Measurements from ENCODE around the gene SEPTIN6.
A peak's percentile ranks its signal among the peaks of the same experiment; 100 is the strongest.

Gene SEPTIN6

DNA sequence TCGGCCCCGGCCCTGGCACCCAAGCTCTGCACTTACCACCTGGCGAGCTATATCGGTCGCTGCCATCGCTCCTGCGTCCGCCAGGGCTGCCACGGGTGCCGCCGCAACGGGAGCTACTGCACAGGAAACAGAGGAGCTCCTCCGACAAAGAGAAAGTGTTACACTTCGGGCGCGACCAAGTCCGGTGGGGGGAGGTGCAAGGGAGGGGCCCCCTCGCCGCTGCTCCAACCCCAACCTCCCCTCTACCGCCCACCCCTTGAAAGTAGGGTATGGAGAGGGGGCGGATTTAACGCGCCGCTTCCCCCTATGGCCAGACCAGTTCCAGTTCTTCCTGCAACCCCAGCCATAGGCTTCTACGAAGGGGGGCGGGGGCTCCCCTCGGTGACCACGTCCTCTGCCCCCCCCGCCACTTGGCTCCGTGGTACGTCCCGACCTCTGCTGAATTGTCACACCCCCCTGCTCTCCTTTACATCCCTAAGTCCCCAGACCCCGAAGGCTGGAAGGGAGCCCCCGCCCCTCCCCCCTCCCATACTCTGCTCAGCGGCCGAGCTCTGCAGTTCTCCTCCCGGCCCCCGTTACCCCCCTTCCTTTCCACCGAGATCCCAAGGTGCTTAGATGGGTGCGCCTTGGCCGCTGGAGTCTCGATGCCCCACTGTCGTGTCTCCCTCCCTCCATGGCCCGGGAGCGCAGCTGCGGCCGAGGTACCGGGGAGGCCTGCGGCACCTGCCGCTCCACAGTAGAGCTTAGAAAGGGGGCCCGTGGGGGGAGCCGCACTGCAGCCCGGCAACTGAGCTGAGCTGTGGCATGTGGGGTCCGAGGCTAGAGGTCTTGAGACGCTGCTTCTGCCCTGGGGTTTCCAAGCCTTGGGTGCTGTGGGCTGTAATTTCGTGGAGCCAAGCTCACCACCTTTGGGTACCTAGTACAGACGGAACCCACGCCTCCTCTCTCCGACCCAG lies at the start of gene SEPTIN6:
TSS of gene SEPTIN6 (minus strand) at position 129 of the 956 bp plus-strand sequence. CDS start at position 66, 63 bp downstream.
- peak; percentile 82 for DNase-seq (ENCODE audit: low spot score)

DNA sequence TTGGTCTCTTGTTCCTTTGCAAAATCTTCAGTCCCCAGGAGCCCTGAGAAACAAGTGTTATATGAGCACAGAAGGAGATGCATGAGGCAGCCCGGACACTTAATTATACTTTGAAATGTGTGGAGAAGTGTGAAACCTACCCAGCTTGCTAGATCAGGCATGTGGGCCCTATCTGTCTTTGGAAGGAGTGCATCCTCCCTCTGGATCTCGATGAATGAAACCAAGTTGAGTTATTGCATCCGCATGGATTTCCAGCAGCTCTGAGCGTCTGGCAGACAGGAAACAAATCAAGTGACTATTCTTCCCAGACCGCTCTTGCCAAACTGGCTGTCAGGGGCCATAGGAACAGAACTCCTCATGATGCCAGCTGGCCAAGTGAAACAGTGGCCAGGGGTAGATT lies 45.8 kb upstream of the SEPTIN6 start:
- DNase-seq (ENCODE audit: low spot score), result no peak

DNA sequence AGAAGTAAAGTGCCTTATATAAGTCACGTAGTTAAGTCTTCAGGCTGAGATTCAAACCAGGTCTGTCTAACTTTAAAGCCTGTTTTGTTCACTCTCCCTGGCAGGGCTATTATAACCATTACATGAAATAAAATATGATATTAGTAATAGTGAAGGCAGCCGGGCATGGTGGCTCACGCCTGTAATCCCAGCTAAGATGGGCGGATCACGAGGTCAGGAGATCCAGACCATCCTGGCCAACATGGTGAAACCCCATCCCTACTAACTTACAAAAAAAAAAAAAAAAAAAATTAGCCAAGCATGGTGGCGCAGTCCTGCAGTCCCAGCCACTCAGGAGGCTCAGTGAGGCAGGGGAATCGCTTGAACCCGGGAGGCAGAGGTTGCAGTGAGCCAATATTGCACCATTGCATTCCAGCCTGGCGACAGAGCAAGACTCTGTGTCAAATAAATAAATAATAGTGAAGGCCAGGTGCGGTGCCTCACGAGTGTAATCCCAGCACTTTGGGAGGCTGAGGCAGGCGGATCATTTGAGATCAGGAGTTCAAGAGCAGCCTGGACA lies 43.3 kb upstream of the SEPTIN6 start:
- no peak for DNase-seq (ENCODE audit: low spot score)

DNA sequence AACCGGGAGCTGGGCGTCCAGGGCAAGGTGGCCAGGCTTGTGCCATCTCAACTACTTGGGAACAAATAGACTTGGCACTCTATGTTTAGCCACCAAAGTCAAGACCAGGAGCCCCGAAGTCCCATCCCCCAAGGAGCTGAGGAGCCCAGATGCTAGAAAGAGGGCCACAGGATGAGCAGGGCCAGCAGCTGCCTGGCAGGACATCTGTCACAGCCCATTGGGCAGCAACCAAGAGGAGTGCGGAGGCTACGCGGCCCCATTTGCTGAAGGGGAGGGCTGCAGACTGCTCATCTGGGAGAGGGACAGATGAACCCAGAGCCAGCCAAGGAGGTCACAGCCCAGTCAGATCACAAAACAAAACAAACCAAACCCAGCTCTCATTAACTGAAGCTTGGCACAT lies 42.5 kb upstream of the SEPTIN6 start:
- no peak for DNase-seq (ENCODE audit: low spot score)

DNA sequence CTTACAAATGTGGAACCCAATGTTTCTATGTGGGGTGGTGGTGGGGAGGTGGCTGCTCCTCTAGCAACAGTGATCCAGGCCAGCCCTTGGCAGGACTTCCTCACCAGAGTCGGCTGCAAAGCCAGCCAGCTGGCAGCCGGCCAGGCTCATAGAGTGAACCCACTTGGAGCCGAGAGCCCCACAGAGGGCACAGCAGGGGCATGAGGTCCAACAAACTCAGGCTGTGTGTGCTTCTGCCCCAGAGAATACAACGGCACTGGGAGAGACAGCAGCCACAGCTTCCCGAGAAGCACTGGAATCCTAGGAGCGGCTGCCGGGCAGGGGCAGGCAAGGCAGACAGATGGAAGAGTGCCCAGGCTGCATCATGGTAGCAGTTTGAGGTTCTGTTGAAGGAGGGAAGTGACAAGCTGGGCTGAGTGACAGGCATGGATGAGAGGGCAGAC lies 42.0 kb upstream of the SEPTIN6 start:
- DNase-seq (ENCODE audit: low spot score), result no peak

DNA sequence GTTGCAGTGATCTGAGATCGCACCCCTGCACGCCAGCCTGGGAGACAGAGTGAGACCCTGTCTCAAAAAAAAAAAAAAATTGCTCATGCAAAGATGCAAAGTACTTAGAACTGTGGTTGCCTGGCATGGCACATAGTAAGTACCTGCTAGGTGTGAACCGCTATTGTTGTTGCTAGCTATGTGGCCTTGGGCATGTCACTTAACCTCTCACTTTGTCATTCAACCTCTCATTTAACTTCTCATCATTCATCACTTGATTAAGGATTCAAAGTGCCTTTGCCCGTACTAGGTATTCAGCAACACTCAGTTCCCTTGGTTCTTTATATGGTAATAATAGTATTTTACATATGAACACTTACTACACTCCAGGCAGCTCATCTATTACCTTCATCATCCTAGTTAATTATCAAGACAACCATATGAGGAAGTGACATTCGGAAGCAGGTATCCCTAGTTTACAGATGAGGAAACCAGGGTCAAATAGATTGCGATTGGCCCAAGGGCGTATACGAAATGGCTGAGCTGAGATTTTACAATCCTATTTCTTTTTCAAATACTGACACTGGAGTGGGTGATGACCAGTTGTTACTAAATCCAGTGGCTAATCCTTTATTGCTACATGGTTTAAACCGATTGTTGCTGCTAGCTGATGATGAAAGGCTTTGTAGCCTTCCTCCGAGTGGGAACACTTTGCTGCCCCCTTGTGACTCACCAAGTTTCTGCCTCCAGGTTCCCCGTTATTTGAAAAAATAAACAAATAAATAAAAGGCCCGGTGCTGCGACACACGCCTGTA lies 36.6 kb upstream of the SEPTIN6 start:
- DNase-seq (ENCODE audit: low spot score), result peak; percentile 70

DNA sequence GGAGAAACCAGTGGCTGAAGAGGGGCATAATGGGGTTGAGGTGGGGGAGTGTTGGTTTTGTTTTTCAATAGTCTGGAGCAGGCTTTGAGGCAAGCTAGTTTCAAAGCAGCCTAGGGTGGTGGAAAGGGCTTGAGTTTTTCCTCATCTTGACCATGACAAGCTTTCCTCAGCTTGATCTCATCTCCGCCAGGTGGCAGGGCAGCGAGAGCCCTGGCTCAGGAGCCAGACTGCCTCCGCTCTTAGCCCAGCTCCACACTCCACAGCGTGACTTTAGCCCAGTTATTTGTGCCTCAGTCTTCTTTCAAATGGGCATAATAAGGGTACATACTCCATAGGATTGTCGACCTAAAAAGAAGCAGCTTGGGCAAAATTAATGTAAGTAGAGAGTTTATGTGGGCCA lies 35.5 kb upstream of the SEPTIN6 start:
- no peak for DNase-seq (ENCODE audit: low spot score)

DNA sequence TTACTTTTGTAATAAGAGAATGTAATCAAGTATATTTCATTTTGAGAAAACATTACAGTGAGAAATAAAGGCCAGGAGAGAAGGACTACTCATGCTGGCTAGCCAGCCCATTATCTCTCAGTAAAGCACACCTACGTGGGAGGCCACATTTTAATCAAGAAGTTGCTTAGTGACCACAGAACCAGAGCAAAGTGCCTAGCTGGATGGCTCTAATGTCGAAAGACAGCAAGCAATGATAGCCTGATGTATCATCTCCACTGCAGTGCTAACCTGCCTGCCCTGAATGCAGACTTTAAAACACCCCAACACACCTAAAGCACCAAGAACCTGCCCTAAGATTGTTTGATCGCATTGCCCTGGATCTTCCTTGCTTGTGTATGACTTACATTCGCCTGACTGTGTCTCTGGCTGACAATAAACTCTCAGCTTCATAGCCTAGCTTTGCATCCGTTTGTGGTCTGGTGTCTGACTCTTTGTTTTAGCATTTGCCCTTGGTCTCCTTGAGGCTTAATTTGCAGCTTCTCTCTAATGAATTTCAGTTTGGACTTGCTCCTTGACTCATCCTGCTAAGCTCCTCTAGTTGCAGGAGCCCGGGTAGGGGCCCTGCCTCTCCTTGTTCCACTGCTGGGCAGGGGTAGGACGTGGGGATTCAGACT lies 34.1 kb upstream of the SEPTIN6 start:
- peak; percentile 35 for DNase-seq (ENCODE audit: low spot score)

DNA sequence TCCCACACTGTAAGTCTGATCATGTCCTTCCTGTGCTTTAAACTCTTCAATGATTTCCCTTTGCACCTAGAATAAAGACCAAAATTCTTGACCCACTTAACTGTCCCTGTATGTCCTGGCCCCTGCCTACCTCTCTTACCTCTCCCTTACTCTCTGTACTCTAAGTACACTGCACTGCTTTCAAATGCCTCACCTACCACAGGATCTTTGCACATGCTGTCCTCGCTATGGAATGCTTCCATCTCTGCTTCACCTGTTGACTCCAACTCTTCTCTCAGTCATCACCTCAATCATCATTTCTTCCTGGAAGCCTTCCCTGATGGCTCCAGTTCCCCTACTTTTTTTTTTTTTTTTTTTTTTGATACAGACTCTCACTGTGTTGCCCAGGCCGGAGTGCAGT lies 29.0 kb upstream of the SEPTIN6 start:
- DNase-seq (ENCODE audit: low spot score), result no peak

DNA sequence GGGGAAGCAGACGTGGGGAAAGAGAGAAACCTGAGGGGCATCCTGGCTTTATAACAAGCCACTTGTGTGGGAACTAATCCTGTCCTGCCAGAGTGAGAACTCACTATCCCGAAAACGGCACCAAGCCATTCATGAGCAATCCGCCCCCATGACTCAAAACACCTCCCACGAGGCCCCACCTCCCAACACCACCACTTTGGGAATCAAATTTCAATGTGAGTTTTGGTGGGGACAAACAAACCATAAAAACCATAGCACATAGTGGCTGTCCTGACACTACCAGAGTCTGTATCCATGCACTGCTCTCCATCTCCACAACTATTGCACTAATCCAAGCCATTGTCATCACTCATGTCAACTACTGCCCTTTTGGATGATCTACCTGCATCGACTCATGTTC lies 28.5 kb upstream of the SEPTIN6 start:
- DNase-seq (ENCODE audit: low spot score), result no peak

DNA sequence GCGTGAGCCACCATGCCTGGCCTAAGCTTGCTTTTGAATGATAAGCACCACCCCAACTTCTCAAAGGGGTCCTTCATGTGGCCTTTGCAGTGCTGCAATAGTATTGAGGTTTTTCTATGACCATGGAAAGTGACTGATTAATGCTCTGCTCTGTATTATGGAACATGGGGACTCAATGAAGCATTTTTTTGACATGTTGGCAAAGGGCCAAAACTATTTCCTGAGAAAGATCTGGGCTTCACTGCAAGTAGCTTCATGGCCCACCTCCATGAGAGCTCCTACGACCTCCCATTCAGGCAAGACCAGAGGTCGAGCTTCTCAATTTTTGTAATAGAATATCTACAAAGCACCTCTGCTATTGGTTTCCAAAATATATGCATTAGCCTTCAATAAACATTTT lies 16.7 kb upstream of the SEPTIN6 start:
- no peak for DNase-seq (ENCODE audit: low spot score)

DNA sequence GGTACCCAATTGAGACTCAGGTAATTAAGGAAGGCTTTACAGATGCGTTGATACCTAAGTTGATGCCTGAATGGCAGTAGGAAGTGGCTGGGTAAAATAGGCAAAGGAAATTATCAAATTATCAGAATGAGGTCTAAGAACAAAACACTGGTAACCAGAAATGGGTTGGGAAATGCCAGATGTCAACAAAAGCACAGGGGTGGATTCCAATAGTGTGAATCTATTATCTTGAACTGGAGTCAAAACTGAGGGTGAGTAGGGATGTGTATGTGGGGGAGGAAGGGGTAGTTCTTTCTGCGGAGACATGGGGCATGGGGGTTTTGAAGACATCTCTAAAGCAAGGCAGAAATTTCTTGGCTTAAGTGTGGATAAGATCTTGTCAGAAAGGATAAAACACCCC lies 16.0 kb upstream of the SEPTIN6 start:
- no peak for DNase-seq (ENCODE audit: low spot score)

DNA sequence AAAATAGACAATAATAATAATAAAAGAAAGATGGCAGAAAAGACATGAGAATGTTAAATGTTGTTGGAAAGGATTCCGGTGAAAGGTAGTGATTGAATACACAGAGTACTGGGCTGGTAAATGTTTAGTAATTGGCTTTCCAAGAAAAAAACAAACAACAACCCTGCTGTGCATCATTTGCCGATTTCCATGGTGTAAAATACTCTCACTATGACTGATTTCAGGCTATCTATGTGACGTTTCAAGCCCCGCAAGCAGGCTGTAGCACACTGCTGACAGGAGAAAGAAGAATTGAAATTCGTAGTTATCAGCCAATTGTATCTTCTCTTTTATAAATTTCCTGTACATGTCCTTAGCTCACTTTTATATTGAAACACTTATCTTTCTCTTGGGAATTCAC lies 13.6 kb upstream of the SEPTIN6 start:
- no peak for DNase-seq (ENCODE audit: low spot score)

DNA sequence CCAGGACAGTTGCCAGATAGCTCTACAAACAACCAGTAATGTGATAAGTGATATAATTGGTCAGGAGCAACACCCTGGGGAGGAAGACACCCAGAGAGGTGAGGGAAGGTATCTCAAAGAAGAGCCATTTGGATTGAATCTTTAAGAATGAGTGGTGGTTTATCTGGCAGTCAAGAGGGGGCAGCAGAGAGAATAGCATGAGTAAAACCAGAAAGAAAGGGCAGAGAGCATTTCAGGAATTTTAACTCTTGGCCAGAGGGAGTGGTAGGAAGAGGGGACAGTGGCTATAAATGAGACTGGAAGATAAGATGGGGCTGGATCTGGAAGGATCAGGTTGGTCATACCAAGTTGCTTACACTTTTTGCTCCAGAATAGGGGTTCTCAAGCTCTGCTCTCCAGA lies 5.9 kb upstream of the SEPTIN6 start:
- DNase-seq (ENCODE audit: low spot score), result peak; percentile 48

DNA sequence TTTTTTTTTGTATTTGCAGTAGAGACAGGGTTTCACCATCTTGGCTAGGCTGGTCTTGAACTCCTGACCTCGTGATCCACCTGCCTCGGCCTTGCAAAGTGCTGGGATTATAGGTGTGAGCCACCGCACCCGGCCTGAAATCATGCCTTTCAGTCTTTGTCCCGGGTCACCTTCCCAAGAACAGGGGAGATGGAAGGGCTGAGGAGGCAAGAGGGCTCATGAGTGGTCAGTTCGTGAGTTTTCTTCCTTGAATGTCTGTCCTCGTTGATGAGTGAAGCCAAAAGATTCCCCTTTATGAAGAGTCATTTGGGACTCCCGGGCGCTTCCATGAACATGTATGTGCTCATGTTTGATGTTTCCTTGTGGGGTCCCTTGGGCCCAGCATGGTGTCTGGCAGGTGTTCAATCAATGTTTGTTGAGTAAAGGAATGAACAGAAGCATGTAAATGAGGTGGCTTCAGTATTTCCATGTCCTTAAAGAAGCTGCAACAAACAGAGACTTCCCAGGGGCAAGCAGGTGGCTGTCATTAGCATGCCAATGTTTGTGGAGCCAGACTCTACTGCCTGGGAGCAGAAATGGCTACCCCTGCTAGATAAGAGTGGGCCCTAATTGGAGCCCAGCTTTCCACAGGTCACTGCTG lies 3.4 kb upstream of the SEPTIN6 start:
- DNase-seq (ENCODE audit: low spot score), result no peak

DNA sequence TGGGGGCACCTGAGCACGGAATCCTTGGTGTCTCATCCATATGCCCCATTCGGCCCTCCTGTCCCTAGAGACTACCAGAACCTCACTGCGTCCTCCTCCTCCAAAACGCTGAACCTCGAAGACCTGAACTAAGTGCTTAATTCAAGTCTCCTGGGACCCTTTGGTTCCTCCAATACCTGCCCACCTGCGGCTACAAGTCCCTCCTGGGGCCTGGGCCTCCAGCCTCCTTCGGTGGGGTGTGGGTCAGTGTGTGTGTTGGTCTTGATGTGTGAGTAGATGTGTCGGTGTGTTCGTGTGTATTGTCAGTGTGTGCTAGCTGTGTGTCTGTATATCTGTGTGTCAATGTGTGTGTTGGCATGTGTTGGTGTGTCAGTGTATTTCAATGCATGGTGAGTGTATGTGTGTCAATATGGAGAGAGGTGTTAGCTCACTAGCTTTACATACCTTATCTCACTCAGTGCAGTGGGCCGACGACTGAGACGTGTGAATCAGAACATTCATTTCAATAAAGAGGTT lies 2.6 kb upstream of the SEPTIN6 start:
- DNase-seq (ENCODE audit: low spot score), result no peak

DNA sequence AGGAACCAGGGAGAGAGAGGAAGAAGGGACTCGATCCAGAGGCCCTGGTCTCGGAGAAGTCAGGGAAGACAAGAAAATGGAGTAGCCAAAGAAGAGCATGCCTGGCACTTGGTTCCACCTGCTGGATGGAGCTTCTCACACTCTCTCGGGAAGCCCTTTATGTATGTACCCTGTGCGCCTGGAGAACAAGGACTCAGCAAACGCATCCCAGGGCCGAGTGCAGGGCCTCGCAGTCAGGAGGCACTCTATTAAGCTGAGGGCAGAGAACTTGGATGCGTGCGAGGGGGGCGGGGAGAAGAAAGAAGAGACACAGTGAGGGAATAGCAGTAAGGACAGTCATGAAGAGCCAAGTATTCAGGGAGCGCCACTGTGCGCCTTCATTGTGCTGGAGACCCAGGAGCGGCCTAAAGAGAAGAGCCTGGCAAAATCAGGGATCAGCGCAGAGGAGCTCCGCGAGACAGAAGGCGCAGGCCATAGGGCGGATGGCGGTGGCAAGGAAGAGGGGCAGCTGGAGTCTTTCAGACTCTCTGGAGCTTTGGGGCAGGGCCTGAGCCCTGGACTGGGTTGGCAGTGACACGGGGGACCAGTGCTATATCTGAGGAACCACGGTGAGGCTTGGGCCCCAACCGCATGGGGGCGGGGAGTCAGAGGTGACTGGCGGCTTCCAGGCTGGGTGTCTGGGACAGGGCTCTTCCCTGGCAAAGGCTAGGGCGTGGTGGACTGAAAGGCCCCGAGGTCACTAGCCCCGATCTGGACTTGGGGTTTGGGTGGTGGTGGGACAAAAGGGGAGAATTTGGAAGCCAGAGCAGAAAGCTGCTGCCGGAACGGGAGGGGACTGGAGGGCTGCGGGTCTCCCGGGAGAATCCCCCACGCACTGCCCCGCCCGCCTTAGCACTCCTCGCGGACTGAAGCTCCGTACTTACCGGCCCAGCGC lies 1.9 kb upstream of the SEPTIN6 start:
- no peak for DNase-seq (ENCODE audit: low spot score)

DNA sequence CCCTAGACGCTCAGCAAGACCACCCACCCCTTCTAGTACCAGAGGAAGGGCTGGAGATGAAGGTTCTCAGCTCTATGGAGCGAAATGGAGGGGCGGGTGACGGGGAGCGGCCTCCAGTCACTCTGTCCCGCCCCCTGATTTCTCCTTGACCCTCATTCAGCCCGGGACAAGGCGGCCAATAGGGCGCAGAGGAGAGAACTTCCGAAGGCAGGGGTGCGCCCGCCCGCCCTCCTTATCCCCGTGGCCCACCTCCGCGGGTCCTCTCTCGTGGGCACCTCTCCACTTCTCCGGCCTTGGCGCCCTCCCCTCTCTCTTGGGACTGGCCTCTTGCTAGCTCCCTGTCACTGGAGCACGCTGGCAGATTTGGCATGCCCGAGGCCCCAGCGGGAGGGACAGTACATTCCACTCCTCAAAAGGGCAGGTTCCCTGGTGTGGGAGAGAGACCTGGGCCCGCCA lies 1.1 kb upstream of the SEPTIN6 start:
- DNase-seq (ENCODE audit: low spot score), result no peak

DNA sequence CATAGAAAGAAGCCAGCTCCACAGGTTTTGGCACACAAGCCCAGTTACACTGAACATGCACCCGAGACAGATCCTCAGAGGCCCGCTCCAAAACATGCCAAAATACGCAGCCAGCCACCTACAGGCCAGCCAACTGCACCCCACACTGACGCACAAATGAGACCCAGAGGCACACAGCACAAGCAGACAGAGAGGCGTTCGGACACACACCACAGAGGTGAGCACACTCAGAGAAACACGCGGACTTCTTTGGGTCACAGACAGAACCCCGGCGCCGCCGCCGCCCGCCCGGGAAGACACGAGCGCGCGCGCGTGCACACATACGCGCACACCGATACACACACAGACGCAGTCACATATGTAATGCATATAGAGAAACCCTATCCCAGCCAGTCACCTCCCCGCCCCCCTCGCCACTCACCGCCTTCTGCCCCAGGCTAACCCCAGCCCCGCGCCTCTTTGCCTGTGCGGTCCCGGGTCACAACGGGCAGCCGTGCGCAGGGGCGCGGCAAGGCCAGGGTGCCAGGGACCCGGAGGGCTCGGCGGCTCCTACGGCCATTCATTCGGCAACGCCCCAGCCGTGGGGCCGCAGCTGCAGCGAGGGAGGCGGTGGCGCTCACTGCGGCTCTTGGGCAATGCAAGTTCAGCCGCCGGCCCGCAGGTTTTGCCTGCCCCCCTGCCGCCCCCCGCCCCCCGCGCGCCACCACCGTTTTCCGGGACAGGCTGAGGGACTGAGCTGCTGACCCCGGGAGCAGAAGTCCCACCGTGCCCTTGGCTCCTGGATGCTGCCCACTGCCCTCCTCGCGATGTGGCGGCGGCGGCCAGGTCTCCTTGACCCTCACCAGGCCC lies 553 bp downstream of the SEPTIN6 start:
- DNase-seq (ENCODE audit: low spot score), result peak; percentile 49

All from CD4-positive, alpha-beta T cell treated with Interleukin-15 for 4 hours (primary cell).